Parietal lobe (tissue), 1 donor: ENCODE results near the gene LANCL3. TPM values are rescaled to one million over a fixed set of nuclear protein-coding genes. Genes with fewer than 3 reads are reported as not detected.

ENCODE experiments used
- total RNA-seq: library from RNA; depleted of rRNA; stranded (reverse); fragments of >200 nt; gene quantifications from one replicate; pipeline ENCODE4 v1.2.3, GENCODE V29; 2014

LANCL3 gene
- total RNA-seq, result 1.3 TPM

DNA sequence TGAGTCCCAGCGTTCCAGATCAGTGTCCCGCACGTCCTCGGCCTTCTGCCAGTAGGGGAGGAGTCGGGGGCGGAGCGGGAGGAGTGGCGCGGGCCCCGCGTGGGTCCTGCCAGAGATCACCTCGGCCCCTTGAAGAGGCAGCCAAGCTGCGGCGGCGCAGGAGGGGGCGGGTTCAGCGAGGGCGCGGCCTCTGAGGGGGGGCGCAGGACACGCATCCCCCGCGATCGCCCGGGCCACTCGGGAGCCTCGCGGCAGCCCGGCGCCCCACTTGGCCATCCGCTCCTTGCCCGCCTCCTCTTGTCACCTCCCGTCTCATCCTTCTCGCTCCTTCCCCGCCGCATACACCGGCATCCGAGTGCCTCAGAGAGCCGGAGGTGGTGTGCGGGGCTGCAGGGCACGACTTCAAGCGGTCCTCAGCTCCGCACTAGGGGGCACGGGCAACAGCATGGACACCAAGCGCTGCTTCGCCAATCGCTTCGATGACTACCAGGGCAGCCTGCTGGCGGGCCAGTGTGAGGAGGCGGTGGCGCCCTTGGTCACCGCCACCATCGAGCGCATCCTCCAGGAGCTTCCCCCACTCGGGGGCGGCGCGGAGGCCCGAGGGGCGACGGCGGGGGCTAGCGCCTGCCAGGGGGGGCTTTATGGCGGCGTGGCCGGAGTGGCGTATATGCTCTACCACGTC lies at the start of gene LANCL3:
Gene LANCL3 (plus strand): TSS at position 236 of the 682 bp plus-strand sequence. CDS start 210 bp downstream, at position 446.

DNA sequence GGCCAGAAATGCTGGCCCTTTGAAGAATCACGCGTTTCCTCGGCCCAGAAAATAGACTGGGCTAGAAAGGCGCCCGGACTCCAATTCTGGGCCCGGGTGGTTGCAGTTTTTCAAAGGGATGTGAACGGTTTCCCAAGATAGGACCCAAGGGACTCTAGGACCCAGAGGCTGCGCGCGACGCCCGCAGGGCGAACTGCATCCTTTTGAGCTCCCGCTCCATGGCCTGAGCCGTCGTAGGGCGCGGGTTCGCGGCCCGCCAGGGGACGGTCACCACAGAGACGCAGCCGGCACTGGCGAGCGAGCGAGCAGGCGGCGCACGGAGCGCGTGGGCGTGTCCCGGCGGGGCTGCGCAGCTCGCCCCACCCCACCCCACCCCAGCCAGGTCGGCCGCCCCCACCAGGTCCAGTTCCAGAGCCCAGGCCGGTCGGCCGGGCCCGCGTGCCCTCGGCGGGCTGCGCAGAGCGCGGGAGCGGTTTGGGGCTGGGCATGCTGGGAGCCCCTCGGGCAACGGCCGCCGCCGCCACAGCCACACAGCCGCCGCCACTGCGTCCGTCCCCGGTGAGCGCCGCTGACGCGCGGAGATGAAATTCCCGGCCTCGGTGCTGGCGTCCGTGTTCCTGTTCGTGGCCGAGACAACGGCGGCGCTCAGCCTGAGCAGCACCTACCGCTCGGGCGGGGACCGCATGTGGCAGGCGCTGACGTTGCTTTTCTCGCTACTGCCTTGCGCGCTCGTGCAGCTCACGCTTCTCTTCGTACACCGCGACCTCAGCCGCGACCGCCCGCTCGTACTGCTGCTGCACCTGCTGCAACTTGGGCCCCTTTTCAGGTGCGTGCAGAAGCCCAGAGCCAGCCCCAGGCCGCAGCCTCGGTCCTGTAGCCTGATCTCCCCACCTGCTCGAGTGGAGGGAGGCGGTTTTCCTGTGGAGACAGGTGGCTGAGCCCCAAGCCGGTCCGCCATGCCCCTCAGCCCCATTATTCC lies 114.2 kb downstream of the LANCL3 start, which contains the start of gene XK:
Gene XK (plus strand): TSS at position 411 of the 979 bp plus-strand sequence. CDS start 171 bp downstream, at position 582.

Other genes starting within 250 kb of the LANCL3 start
- gene PRRG1, start 222.3 kb upstream of the LANCL3 start, total RNA-seq, result 5.0 TPM
- gene XK, start 114.1 kb downstream of the LANCL3 start, total RNA-seq, result 2.2 TPM
- gene CYBB, start 208.4 kb downstream of the LANCL3 start, total RNA-seq, result 6.6 TPM